Measurements from ENCODE around the gene VRK1.
A peak's percentile ranks its signal among the peaks of the same experiment; 100 is the strongest.

The VRK1 gene

DNA sequence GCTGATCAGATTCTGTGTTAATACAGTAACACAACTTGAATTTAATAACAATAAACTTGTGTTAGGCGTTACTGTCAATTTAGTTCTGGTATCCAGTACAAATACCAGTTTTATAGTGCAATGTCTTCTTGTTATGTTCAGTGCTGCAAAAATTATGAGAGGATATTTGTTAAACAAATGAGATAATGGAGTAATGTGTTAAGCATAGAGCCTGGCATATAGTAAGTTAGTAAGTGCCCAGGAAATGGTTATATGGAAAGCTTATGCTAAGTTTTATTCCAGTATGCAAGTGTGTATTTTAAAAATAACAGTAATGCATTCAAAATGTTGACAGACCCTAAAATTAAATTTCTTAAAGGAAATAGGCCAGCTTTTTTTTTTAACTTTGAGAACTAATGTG is 1.8 kb downstream of the VRK1 start:
- DNase-seq: peak in 1 of 2 experiments; percentile 33
- TF ChIP-seq GATA1 (IDR thresholded peaks at IDR 0.05; ENCODE audit: low read depth, low read length): no peak
- no peak for TF ChIP-seq POLR2A (IDR thresholded peaks at IDR 0.05; ENCODE audit: low read length)

DNA sequence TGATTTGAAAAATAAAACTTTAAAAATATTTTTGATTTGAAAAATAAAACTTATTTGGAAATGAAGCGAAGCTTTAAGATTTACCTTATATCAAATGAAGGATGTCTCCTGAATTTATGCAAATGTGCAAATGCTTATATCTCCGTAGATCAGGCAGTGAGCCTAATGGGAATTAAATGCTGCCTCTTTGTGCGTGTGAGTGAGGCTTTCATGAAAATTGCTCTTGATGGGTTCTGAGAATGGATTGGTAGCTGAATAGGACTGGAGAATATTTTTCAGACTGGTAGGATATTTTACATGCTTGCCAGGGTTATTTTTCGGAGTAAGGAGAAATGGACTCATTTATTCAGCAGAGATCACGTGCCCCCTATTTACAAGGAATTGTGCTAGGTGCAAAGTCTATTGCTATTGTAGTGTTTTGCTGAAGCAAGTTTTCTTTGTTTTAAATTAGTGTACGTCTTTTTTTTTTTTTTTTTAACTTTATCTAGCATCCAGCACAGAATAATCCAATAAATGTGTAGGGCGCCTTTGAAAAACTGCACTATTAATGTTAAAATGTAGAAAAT is 2.4 kb downstream of the VRK1 start:
- TF ChIP-seq GATA1 (IDR thresholded peaks at IDR 0.05; ENCODE audit: low read depth, low read length): no peak
- TF ChIP-seq POLR2A (IDR thresholded peaks at IDR 0.05; ENCODE audit: low read length): no peak
- peak in 1 of 2 experiments; percentile 8 for DNase-seq

- TF ChIP-seq POLR2A (IDR thresholded peaks at IDR 0.05; ENCODE audit: low read length) (no peak), GATA1 (IDR thresholded peaks at IDR 0.05; ENCODE audit: low read depth, low read length) (no peak)
- no peak for DNase-seq
Observed at GRCh38 chr14:96801931-96802330, 4.7 kb downstream of the VRK1 start.

DNA sequence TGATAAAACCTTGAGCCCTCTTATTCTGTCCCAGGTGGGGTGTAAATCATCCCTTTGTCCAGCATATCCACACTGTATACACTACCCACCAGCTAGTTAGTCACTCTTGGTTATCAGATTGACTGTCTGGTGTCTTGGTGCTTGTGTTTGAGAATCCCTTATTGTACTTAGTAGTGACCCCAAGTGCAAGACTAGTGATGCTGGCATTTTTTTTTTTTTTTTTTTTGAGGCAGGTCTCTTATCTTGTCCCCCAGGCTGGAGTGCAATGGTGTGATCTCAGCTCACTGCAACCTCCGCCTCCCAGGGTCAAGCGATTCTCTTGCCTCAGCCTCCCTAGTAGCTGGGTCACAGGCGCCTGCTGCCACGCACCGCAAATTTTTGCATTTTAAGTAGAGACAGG is 5.8 kb downstream of the VRK1 start:
- TF ChIP-seq GATA1 (IDR thresholded peaks at IDR 0.05; ENCODE audit: low read depth, low read length): no peak
- no peak for TF ChIP-seq POLR2A (IDR thresholded peaks at IDR 0.05; ENCODE audit: low read length)
- DNase-seq: peak; percentile 84 to 92

GRCh38 chr14:96803958-96804357 is 6.8 kb downstream of the VRK1 start:
- TF ChIP-seq POLR2A (IDR thresholded peaks at IDR 0.05; ENCODE audit: low read length): no peak
- TF ChIP-seq GATA1 (IDR thresholded peaks at IDR 0.05; ENCODE audit: low read depth, low read length): no peak
- peak in 1 of 2 experiments; percentile 28 for DNase-seq

GRCh38 chr14:96804895-96805294 is 7.7 kb downstream of the VRK1 start:
- DNase-seq: no peak
- TF ChIP-seq GATA1 (IDR thresholded peaks at IDR 0.05; ENCODE audit: low read depth, low read length) (no peak), POLR2A (IDR thresholded peaks at IDR 0.05; ENCODE audit: low read length) (no peak)

GRCh38 chr14:96805956-96806355 is 8.8 kb downstream of the VRK1 start:
- TF ChIP-seq GATA1 (IDR thresholded peaks at IDR 0.05; ENCODE audit: low read depth, low read length): no peak
- TF ChIP-seq POLR2A (IDR thresholded peaks at IDR 0.05; ENCODE audit: low read length): no peak
- no peak for DNase-seq

- TF ChIP-seq GATA1 (IDR thresholded peaks at IDR 0.05; ENCODE audit: low read depth, low read length) (no peak), POLR2A (IDR thresholded peaks at IDR 0.05; ENCODE audit: low read length) (no peak)
- peak; percentile 13 to 49 for DNase-seq
Observed at GRCh38 chr14:96806836-96807235, 9.7 kb downstream of the VRK1 start.

- TF ChIP-seq GATA1 (IDR thresholded peaks at IDR 0.05; ENCODE audit: low read depth, low read length): no peak
- DNase-seq: peak; percentile 9 to 46
Observed at GRCh38 chr14:96808619-96809406, 11.6 kb downstream of the VRK1 start.

GRCh38 chr14:96811265-96811664 is 14.1 kb downstream of the VRK1 start:
- DNase-seq: no peak
- no peak for TF ChIP-seq POLR2A (IDR thresholded peaks at IDR 0.05; ENCODE audit: low read length)
- TF ChIP-seq GATA1 (IDR thresholded peaks at IDR 0.05; ENCODE audit: low read depth, low read length): no peak

- DNase-seq: no peak
Observed at GRCh38 chr14:96811985-96812667, 14.9 kb downstream of the VRK1 start.

GRCh38 chr14:96816281-96816680 is 19.1 kb downstream of the VRK1 start:
- DNase-seq: no peak
- TF ChIP-seq POLR2A (IDR thresholded peaks at IDR 0.05; ENCODE audit: low read length): no peak
- TF ChIP-seq GATA1 (IDR thresholded peaks at IDR 0.05; ENCODE audit: low read depth, low read length): no peak

More at GRCh38 chr14:96811985-96812667, 14.9 kb downstream of the VRK1 start:
- TF ChIP-seq POLR2A (IDR thresholded peaks at IDR 0.05; ENCODE audit: low read length): no peak
- TF ChIP-seq GATA1 (IDR thresholded peaks at IDR 0.05; ENCODE audit: low read depth, low read length): no peak

- TF ChIP-seq POLR2A (IDR thresholded peaks at IDR 0.05; ENCODE audit: low read length) (no peak), GATA1 (IDR thresholded peaks at IDR 0.05; ENCODE audit: low read depth, low read length) (no peak)
- no peak for DNase-seq
Observed at GRCh38 chr14:96817750-96818666, 20.8 kb downstream of the VRK1 start.

All from erythroblast (primary cell).